HepG2 (cell line): Measurements from ENCODE around the gene TXNRD1. TPM values are rescaled to one million over a fixed set of nuclear protein-coding genes. Genes with fewer than 3 reads are reported as not detected.

Experiments
- ATAC-seq: fragments of 200-7000 bp; cut with Tn5 transposase; 3 replicates; pipeline ENCODE4 v1.9.1; 2020; ENCODE audit warnings: mild to moderate bottlenecking, moderate library complexity
- BruUV-seq: library from RNA; stranded (reverse); fragments of 400-500 nt; replicated peaks from 2 replicates; lab custom pipeline; 2021; lab: Mats Ljungman, UMichigan
- CTCF ChIA-PET: fragments of 300-600 bp; formaldehyde crosslinking; extraction: SDS; loops from one replicate; lab custom pipeline; 2021; ENCODE audit warnings: low total read pairs, inconsistent platforms, low intra/inter-chr PET ratio; lab: Yijun Ruan, JAX
- POLR2A ChIA-PET: fragments of 350-600 bp; sonication (Branson Sonifier 250); formaldehyde crosslinking; loops from one replicate; lab custom pipeline; 2020; ENCODE audit warnings: antibody characterized with exemption, inconsistent platforms; lab: Yijun Ruan, JAX
- DNase-seq: peaks from one replicate; pipeline ENCODE4 v3.0.0-alpha.2; 2015; ENCODE audit warnings: low spot score
- FAIRE-seq: peaks from 3 replicates; lab custom pipeline; 2011; peaks lifted over from hg19 to GRCh38; lab: Jason Lieb, UNC
- H2AFZ ChIP-seq: one replicate; pipeline ENCODE4 v1.6.1; 2011; ENCODE audit warnings: low read length, inconsistent platforms
- H3K27ac ChIP-seq: fragments of 300-600 bp; 3 replicates; pipeline ENCODE4 v1.8.0; 2011; ENCODE audit warnings: mixed run types, mild to moderate bottlenecking, mixed read lengths, low read length, inconsistent platforms; ENCODE audit not compliant: insufficient read depth; ENCODE audit errors: extremely low read length
- H3K27me3 ChIP-seq, 2 experiments: fragments of 200-600 bp in 1 of 2; 2 replicates in 1 of 2; 3 replicates in 1 of 2; pipeline versions ENCODE4 v1.6.0 to v1.8.0; 2011; ENCODE audit warnings: low read length in 2 of 2, mild to moderate bottlenecking in 2 of 2, moderate library complexity in 2 of 2, inconsistent platforms in 1 of 2; ENCODE audit not compliant: insufficient read depth in 2 of 2, control insufficient read depth in 1 of 2
- H3K36me3 ChIP-seq, 2 experiments: fragments of 200-600 bp in 1 of 2; replicated peaks in 1 of 2; 2 replicates in 1 of 2; 3 replicates in 1 of 2; pipeline versions ENCODE4 v1.5.1 to v1.8.0; 2011; ENCODE audit warnings: low read length in 2 of 2, inconsistent platforms in 1 of 2; ENCODE audit not compliant: insufficient read depth in 2 of 2, control insufficient read depth in 1 of 2
- H3K4me1 ChIP-seq: 2 replicates; pipeline ENCODE4 v1.5.1; 2012; ENCODE audit warnings: low read length, inconsistent platforms; ENCODE audit not compliant: insufficient read depth
- H3K4me2 ChIP-seq: 2 replicates; pipeline ENCODE4 v1.6.0; 2011; ENCODE audit warnings: low read depth, low read length, inconsistent platforms
- H3K4me3 ChIP-seq, 3 experiments: fragments of 200-600 bp in 1 of 3; sonication (generic), shearing (Covaris generic) in 1 of 3; replicated peaks in 1 of 3; 2 replicates each; pipeline ENCODE4 v1.5.1; 2011 to 2016; ENCODE audit warnings: low read length in 3 of 3, inconsistent platforms in 2 of 3, low read depth in 2 of 3, mild to moderate bottlenecking in 2 of 3, control low read depth in 1 of 3, mixed read lengths in 1 of 3; ENCODE audit not compliant: insufficient read depth in 1 of 3
- H3K79me2 ChIP-seq: one replicate; pipeline ENCODE4 v1.6.1; 2011; ENCODE audit warnings: low read length, inconsistent platforms; ENCODE audit not compliant: insufficient read depth
- H3K9ac ChIP-seq: 2 replicates; pipeline ENCODE4 v1.6.0; 2011; ENCODE audit warnings: mild to moderate bottlenecking, low read depth, low read length, inconsistent platforms; ENCODE audit not compliant: insufficient read depth
- H3K9me3 ChIP-seq: 2 replicates; pipeline ENCODE4 v1.5.1; 2012; ENCODE audit warnings: mild to moderate bottlenecking, low read length
- H4K20me1 ChIP-seq: 2 replicates; pipeline ENCODE4 v1.6.0; 2011; ENCODE audit warnings: inconsistent platforms, mild to moderate bottlenecking, low read length, moderate library complexity; ENCODE audit not compliant: insufficient read depth
- ARNT ChIP-seq: fragments of 450-650 bp; IDR thresholded peaks from 2 replicates; pipeline ENCODE4 v1.6.1; 2017
- ZNF230 ChIP-seq: sonication (generic); formaldehyde crosslinking; IDR thresholded peaks from 2 replicates; pipeline ENCODE4 v1.4.0; 2020; ENCODE audit warnings: mild to moderate bottlenecking, missing genetic modification reagents
- WGBS: methylation state at CpG from one replicate; pipeline ENCODE4 v1.1.6; 2017; ENCODE audit warnings: low lambda C conversion rate; 5-methylcytosine and 5-hydroxymethylcytosine counted together
- in situ Hi-C: cut with HindIII; loops from 2 replicates; pipeline ENCODE4 v1.10.0; 2017; ENCODE audit warnings: low pct_unique_long_range_greater_than_20kb; ENCODE audit not compliant: extremely low pct_ligation_motif_present
- intact Hi-C: fragments of 100-400 bp; cut with micrococcal nuclease; formaldehyde crosslinking; loops from one replicate; pipeline ENCODE4 v1.10.0; 2022; ENCODE audit not compliant: unreplicated experiment
- polyA plus RNA-seq, 8 experiments: library from polyadenylated mRNA; depleted of rRNA in 3 of 8; stranded (reverse) in 7 of 8; unstranded in 1 of 8; fragments of >200 nt; fragmentation: Illumina TruSeq in 4 of 8; extraction: Trizol in 4 of 8; gene quantifications; 2 replicates each; pipeline versions ENCODE4 v1.2.1 to v1.2.3, GENCODE V29; 2011 to 2016; ENCODE audit warnings: low read depth in 4 of 8, missing spikeins in 1 of 8, mixed read lengths in 1 of 8; ENCODE audit not compliant: insufficient read depth in 1 of 8
- total RNA-seq, 5 experiments: library from RNA; depleted of rRNA; stranded (reverse); fragments of >200 nt; fragmentation: Illumina TruSeq; extraction: Trizol; gene quantifications; 2 replicates each; pipeline ENCODE4 v1.2.3, GENCODE V29; 2016; ENCODE audit warnings: low read depth in 1 of 5
- TF ChIP-seq, protein P1 (sequence below): sonication (generic); formaldehyde crosslinking; IDR thresholded peaks from 2 replicates; pipeline ENCODE4 v1.5.0; 2020; ENCODE audit warnings: mild to moderate bottlenecking, missing genetic modification reagents, borderline replicate concordance
- TF ChIP-seq, protein P2 (sequence below): sonication (generic); formaldehyde crosslinking; IDR thresholded peaks from 2 replicates; pipeline ENCODE4 v1.9.0; 2021; ENCODE audit warnings: missing genetic modification reagents, borderline replicate concordance

The TXNRD1 gene
- total and polyA plus RNA-seq, 2 of the 13 experiments (the other 11 are each of a cell fraction or from before 2014, with no cell fraction given) = 54.0 to 190 TPM

DNA sequence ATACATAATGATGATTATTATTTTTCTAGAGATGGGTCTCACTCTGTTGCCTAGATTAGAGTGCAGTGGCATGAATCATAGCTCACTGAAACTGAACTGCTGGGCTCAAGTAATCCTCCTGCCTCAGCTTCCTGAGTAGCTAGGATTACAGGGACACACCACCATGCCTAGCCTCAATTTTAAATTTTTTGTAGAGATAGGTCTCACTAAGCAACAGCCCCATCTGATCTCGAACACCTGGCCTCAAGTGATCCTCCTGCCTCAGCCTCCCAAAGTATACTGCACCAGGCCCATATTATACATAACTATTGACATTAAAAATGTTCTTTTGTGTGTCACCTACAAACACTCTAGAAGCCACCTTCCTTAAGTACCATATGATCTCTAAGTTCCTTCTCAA is 3.4 kb downstream of the TXNRD1 start:
- H3K27ac ChIP-seq = no peak overlapping the region
- BruUV-seq = no TSS peak
- ChIA-PET POLR2A (interaction anchor here (1.1 to 1.2 kb wide), 2 partner anchors 68 to 69 kb away, joined by 4 to 6 read pairs; no protein-coding TSS in a partner anchor), CTCF (no interaction called here)
- intact Hi-C loops (loop anchor here (5.0 kb wide), 1 partner anchor 68 kb away; no protein-coding TSS in a partner anchor), in situ Hi-C loops (loop anchor here (10.0 kb wide), 1 partner anchor 66 kb away; no protein-coding TSS in a partner anchor)
- H3K27me3 ChIP-seq = peaks cover 0 to 9% of the 10 kb centered on the region in 2 experiments; a peak in 1 of 5 replicates
- no peak overlapping the region for H2AFZ ChIP-seq
- no peak; the same call in 2 of the 3 replicates for ATAC-seq
- H3K4me3 ChIP-seq = no peak overlapping the region
- no peak for DNase-seq
- H3K4me2 ChIP-seq = no peak overlapping the region
- no peaks in the 10 kb centered on the region for H3K79me2 ChIP-seq
- H3K4me1 ChIP-seq = peaks cover 19% of the 10 kb centered on the region
- H4K20me1 ChIP-seq = no peaks in the 10 kb centered on the region
- FAIRE-seq = no peak
- no peak overlapping the region for H3K9ac ChIP-seq
- no peaks in the 10 kb centered on the region for H3K9me3 ChIP-seq
- 67% methylated on average over 1 of the region's 1 CpG for WGBS
- H3K36me3 ChIP-seq = no peaks in the 10 kb centered on the region
- TF ChIP-seq, protein P1, sequence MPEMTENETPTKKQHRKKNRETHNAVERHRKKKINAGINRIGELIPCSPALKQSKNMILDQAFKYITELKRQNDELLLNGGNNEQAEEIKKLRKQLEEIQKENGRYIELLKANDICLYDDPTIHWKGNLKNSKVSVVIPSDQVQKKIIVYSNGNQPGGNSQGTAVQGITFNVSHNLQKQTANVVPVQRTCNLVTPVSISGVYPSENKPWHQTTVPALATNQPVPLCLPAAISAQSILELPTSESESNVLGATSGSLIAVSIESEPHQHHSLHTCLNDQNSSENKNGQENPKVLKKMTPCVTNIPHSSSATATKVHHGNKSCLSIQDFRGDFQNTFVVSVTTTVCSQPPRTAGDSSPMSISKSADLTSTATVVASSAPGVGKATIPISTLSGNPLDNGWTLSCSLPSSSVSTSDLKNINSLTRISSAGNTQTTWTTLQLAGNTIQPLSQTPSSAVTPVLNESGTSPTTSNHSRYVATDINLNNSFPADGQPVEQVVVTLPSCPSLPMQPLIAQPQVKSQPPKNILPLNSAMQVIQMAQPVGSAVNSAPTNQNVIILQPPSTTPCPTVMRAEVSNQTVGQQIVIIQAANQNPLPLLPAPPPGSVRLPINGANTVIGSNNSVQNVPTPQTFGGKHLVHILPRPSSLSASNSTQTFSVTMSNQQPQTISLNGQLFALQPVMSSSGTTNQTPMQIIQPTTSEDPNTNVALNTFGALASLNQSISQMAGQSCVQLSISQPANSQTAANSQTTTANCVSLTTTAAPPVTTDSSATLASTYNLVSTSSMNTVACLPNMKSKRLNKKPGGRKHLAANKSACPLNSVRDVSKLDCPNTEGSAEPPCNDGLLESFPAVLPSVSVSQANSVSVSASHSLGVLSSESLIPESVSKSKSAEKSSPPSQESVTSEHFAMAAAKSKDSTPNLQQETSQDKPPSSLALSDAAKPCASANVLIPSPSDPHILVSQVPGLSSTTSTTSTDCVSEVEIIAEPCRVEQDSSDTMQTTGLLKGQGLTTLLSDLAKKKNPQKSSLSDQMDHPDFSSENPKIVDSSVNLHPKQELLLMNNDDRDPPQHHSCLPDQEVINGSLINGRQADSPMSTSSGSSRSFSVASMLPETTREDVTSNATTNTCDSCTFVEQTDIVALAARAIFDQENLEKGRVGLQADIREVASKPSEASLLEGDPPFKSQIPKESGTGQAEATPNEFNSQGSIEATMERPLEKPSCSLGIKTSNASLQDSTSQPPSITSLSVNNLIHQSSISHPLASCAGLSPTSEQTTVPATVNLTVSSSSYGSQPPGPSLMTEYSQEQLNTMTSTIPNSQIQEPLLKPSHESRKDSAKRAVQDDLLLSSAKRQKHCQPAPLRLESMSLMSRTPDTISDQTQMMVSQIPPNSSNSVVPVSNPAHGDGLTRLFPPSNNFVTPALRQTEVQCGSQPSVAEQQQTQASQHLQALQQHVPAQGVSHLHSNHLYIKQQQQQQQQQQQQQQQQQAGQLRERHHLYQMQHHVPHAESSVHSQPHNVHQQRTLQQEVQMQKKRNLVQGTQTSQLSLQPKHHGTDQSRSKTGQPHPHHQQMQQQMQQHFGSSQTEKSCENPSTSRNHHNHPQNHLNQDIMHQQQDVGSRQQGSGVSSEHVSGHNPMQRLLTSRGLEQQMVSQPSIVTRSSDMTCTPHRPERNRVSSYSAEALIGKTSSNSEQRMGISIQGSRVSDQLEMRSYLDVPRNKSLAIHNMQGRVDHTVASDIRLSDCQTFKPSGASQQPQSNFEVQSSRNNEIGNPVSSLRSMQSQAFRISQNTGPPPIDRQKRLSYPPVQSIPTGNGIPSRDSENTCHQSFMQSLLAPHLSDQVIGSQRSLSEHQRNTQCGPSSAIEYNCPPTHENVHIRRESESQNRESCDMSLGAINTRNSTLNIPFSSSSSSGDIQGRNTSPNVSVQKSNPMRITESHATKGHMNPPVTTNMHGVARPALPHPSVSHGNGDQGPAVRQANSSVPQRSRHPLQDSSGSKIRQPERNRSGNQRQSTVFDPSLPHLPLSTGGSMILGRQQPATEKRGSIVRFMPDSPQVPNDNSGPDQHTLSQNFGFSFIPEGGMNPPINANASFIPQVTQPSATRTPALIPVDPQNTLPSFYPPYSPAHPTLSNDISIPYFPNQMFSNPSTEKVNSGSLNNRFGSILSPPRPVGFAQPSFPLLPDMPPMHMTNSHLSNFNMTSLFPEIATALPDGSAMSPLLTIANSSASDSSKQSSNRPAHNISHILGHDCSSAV (CRISPR knock-in tag) = no peak
- TF ChIP-seq, protein P2, sequence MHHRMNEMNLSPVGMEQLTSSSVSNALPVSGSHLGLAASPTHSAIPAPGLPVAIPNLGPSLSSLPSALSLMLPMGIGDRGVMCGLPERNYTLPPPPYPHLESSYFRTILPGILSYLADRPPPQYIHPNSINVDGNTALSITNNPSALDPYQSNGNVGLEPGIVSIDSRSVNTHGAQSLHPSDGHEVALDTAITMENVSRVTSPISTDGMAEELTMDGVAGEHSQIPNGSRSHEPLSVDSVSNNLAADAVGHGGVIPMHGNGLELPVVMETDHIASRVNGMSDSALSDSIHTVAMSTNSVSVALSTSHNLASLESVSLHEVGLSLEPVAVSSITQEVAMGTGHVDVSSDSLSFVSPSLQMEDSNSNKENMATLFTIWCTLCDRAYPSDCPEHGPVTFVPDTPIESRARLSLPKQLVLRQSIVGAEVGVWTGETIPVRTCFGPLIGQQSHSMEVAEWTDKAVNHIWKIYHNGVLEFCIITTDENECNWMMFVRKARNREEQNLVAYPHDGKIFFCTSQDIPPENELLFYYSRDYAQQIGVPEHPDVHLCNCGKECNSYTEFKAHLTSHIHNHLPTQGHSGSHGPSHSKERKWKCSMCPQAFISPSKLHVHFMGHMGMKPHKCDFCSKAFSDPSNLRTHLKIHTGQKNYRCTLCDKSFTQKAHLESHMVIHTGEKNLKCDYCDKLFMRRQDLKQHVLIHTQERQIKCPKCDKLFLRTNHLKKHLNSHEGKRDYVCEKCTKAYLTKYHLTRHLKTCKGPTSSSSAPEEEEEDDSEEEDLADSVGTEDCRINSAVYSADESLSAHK (CRISPR knock-in tag) = no peak
- no peak for TF ChIP-seq ARNT
- no peak for TF ChIP-seq ZNF230
